ENCODE measurements around the gene SDR42E2.
"Not testable (repeated sequence)": the region's sequence is repeated elsewhere in the genome, so short reads cannot be mapped to it uniquely, and the experiment has no call there.

Gene SDR42E2

DNA sequence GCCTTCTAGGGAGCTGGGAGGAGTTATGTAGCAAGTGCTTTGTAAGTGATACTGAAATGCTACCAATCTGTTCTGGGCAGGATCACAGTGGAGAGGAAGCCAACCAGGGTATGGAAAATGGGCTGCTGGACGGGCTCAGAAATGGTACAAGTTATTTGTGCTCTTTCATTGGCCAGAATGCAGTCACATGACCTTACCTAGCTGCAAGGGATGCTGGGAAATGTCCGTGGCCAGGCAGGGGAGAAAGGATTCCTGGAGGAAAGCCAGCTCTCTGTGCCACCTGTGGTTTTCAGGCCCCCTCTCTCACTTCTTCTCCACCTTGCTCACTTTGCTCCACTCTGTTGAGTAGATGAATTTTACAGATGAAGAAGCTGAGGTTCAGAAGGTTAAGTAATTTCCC is 48.5 kb downstream of the SDR42E2 start:
- Histone ChIP-seq H3K4me3 (ENCODE audit: low read length in 2 of 2) (no peak overlapping the region), H3K9me3 (ENCODE audit: control insufficient read depth in 2 of 2, low read length in 2 of 2) (no peaks in the 10 kb centered on the region), H3K9ac (ENCODE audit: low read depth in 1 of 2, low read length in 2 of 2) (no peak overlapping the region), H3K27me3 (ENCODE audit: control insufficient read depth in 2 of 2, insufficient read depth in 2 of 2, low read length in 2 of 2) (no peaks in the 10 kb centered on the region), H3K36me3 (ENCODE audit: control insufficient read depth in 2 of 2, insufficient read depth in 2 of 2, low read length in 2 of 2) (peaks cover 12 to 14% of the 10 kb centered on the region in 2 donors), H3K27ac (ENCODE audit: low read depth in 2 of 2, low read length in 2 of 2) (peak overlapping the region; percentile 7 to 48), H3K4me1 (ENCODE audit: control insufficient read depth in 2 of 2, insufficient read depth in 2 of 2, low read length in 2 of 2) (peaks cover 14 to 22% of the 10 kb centered on the region in 2 donors)

DNA sequence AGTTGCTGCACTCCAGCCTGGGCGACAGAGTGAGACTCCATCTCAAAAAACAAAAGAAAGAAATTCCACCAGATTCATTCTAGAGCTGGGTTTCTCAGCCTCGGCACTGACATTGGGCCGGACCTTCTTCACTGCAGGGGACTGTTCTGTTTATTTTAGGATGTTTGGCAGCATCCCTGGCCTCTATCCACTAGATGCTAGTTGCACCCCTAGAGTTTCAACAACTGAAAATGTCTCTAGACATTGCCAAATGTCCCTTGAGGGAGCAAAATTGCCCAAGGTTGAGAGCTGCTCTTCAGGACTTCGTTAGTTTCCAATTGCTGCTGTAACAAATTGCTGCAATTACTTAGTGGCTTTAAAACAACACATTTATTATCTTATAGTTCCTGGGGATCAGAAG is 50.9 kb downstream of the SDR42E2 start:
- Histone ChIP-seq H3K27ac (ENCODE audit: low read depth in 2 of 2, low read length in 2 of 2) (no peak overlapping the region), H3K27me3 (ENCODE audit: control insufficient read depth in 2 of 2, insufficient read depth in 2 of 2, low read length in 2 of 2) (no peaks in the 10 kb centered on the region), H3K4me3 (ENCODE audit: low read length in 2 of 2) (no peak overlapping the region), H3K36me3 (ENCODE audit: control insufficient read depth in 2 of 2, insufficient read depth in 2 of 2, low read length in 2 of 2) (peaks cover 12 to 14% of the 10 kb centered on the region in 2 donors), H3K9me3 (ENCODE audit: control insufficient read depth in 2 of 2, low read length in 2 of 2) (no peaks in the 10 kb centered on the region), H3K9ac (ENCODE audit: low read depth in 1 of 2, low read length in 2 of 2) (no peak overlapping the region), H3K4me1 (ENCODE audit: control insufficient read depth in 2 of 2, insufficient read depth in 2 of 2, low read length in 2 of 2) (peaks cover 10 to 11% of the 10 kb centered on the region in 2 donors)

DNA sequence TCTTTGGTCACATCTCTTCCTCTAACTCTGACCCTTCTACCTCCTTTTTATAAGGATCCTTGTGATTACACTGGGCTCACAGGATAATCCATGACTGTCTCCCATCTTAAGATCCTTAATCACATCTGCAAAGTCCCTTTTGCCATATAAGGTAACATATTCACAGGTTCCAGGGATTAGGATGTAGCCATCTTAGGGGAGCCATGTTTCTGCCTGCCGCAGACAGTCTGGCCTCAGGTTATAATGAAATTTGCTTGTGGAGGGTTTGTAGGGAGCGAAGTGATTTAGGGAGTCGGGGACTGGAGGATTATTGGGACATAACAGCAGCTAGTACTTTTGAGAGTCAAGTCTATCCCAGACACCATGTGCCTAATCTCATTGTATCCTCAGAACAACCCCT is 51.5 kb downstream of the SDR42E2 start:
- H3K27me3 ChIP-seq (ENCODE audit: control insufficient read depth in 2 of 2, insufficient read depth in 2 of 2, low read length in 2 of 2), result no peaks in the 10 kb centered on the region
- H3K4me1 ChIP-seq (ENCODE audit: control insufficient read depth in 2 of 2, insufficient read depth in 2 of 2, low read length in 2 of 2), result peaks cover 10 to 11% of the 10 kb centered on the region in 2 donors
- H3K9me3 ChIP-seq (ENCODE audit: control insufficient read depth in 2 of 2, low read length in 2 of 2), result no peaks in the 10 kb centered on the region
- no peak overlapping the region for H3K9ac ChIP-seq (ENCODE audit: low read depth in 1 of 2, low read length in 2 of 2)
- no peak overlapping the region for H3K4me3 ChIP-seq (ENCODE audit: low read length in 2 of 2)
- peaks cover 12 to 14% of the 10 kb centered on the region in 2 donors for H3K36me3 ChIP-seq (ENCODE audit: control insufficient read depth in 2 of 2, insufficient read depth in 2 of 2, low read length in 2 of 2)
- no peak overlapping the region for H3K27ac ChIP-seq (ENCODE audit: low read depth in 2 of 2, low read length in 2 of 2)

DNA sequence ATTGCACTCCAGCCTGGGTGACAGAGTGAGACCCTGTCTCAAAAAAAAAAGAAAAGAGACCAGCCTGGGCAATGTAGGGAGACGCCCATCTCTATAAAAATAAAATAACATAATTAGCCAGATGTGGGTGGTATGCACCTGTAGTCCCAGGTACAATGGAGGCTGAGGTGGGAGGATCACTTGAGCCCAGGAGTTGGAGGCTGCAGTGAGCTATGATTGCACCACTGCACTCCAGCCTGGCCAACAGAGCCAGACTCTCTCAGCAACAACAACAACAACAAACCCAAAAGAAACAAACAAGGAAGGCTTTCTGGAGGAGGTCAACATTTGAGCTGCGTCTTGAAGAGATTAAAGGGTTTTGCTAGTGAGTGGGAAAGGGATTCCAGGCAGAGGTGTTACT is 52.1 kb downstream of the SDR42E2 start:
- no peak overlapping the region for H3K4me3 ChIP-seq (ENCODE audit: low read length in 2 of 2)
- no peak overlapping the region for H3K9ac ChIP-seq (ENCODE audit: low read depth in 1 of 2, low read length in 2 of 2)
- H3K36me3 ChIP-seq (ENCODE audit: control insufficient read depth in 2 of 2, insufficient read depth in 2 of 2, low read length in 2 of 2), result peaks cover 12 to 15% of the 10 kb centered on the region in 2 donors
- no peaks in the 10 kb centered on the region for H3K27me3 ChIP-seq (ENCODE audit: control insufficient read depth in 2 of 2, insufficient read depth in 2 of 2, low read length in 2 of 2)
- no peak overlapping the region for H3K27ac ChIP-seq (ENCODE audit: low read depth in 2 of 2, low read length in 2 of 2)
- H3K4me1 ChIP-seq (ENCODE audit: control insufficient read depth in 2 of 2, insufficient read depth in 2 of 2, low read length in 2 of 2), result peaks cover 9 to 10% of the 10 kb centered on the region in 2 donors
- H3K9me3 ChIP-seq (ENCODE audit: control insufficient read depth in 2 of 2, low read length in 2 of 2), result no peaks in the 10 kb centered on the region

DNA sequence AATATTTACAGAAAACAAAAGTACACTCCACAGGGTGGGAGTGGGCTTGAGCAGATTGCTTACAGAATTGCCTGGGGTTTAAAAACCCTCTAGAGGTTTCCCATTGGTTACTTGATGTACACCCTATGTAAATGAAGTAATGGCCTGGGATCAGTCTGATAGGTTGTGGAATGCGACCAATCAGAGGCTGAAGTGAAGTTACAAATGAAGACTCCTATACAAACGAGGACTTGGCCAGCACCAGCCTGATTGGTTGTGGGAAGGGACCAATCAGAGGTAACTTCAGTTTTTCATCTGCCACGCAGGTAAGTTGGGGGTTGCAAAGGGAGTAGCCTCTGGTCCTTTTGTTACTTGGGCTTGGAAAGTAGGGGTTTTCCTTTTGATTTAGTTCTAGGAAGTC is 52.6 kb downstream of the SDR42E2 start:
- Histone ChIP-seq H3K27me3 (ENCODE audit: control insufficient read depth in 2 of 2, insufficient read depth in 2 of 2, low read length in 2 of 2) (no peaks in the 10 kb centered on the region), H3K9me3 (ENCODE audit: control insufficient read depth in 2 of 2, low read length in 2 of 2) (no peaks in the 10 kb centered on the region), H3K9ac (ENCODE audit: low read depth in 1 of 2, low read length in 2 of 2) (no peak overlapping the region), H3K36me3 (ENCODE audit: control insufficient read depth in 2 of 2, insufficient read depth in 2 of 2, low read length in 2 of 2) (peaks cover 12 to 15% of the 10 kb centered on the region in 2 donors), H3K4me3 (ENCODE audit: low read length in 2 of 2) (no peak overlapping the region), H3K4me1 (ENCODE audit: control insufficient read depth in 2 of 2, insufficient read depth in 2 of 2, low read length in 2 of 2) (peaks cover 9 to 12% of the 10 kb centered on the region in 2 donors), H3K27ac (ENCODE audit: low read depth in 2 of 2, low read length in 2 of 2) (no peak overlapping the region)

DNA sequence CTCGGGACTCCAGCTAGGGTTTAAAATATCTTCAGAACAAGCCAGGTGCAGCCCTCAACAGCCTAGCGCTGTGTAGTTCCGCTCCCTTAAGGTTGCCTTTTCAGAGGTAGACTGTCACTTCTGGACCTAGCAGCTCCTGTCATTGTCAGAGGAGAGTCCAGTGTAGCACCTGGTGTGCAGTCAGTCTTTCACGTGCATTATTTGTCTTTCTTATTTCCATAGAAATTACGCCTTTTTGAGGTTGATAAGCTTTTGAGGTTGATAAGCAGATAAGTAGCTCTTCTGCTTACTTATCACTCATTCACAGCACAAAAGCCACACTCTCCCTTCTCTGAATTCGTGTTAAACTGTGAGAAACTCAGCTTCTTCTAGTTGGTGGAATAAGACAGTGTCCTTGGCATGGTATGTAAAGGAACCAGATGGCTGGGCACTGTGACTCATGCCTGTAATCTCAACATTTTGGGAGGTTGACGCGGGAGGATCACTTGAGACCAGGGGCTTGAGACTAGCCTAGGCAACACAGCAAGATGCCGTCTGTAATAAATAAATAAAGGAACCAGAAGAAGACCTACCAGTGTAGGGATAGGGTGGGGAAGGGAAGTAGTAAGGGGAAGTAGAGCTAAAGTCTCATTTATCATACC is 54.0 kb downstream of the SDR42E2 start:
- peaks cover 7 to 10% of the 10 kb centered on the region in 2 donors for H3K36me3 ChIP-seq (ENCODE audit: control insufficient read depth in 2 of 2, insufficient read depth in 2 of 2, low read length in 2 of 2)
- peaks cover 10 to 11% of the 10 kb centered on the region in 2 donors for H3K4me1 ChIP-seq (ENCODE audit: control insufficient read depth in 2 of 2, insufficient read depth in 2 of 2, low read length in 2 of 2)
- no peaks in the 10 kb centered on the region for H3K9me3 ChIP-seq (ENCODE audit: control insufficient read depth in 2 of 2, low read length in 2 of 2)
- no peak overlapping the region for H3K9ac ChIP-seq (ENCODE audit: low read depth in 1 of 2, low read length in 2 of 2)
- no peaks in the 10 kb centered on the region for H3K27me3 ChIP-seq (ENCODE audit: control insufficient read depth in 2 of 2, insufficient read depth in 2 of 2, low read length in 2 of 2)
- H3K27ac ChIP-seq (ENCODE audit: low read depth in 2 of 2, low read length in 2 of 2), result no peak overlapping the region
- H3K4me3 ChIP-seq (ENCODE audit: low read length in 2 of 2), result no peak overlapping the region

DNA sequence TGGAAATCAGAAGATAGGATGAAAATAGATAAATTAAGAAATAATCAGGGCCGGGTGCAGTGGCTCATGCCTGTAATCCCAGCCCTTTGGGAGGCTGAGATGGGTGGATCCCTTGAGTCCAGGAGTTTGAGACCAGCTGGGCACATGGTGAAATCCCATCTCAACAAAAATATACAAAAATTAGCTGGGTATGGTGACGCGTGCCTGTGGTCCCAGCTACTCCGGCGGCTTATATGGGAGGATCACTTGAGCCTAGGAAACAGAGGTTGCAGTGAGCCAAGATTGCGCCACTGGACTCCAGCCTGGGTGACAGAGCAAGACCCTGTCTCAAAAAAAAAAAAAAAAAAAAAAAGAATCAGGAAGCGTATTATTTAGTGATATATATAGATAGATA is 54.5 kb downstream of the SDR42E2 start:
- peaks cover 10 to 11% of the 10 kb centered on the region in 2 donors for H3K4me1 ChIP-seq (ENCODE audit: control insufficient read depth in 2 of 2, insufficient read depth in 2 of 2, low read length in 2 of 2)
- H3K9me3 ChIP-seq (ENCODE audit: control insufficient read depth in 2 of 2, low read length in 2 of 2); H3K36me3 ChIP-seq (ENCODE audit: control insufficient read depth in 2 of 2, insufficient read depth in 2 of 2, low read length in 2 of 2); H3K9ac ChIP-seq (ENCODE audit: low read depth in 1 of 2, low read length in 2 of 2); H3K27ac ChIP-seq (ENCODE audit: low read depth in 2 of 2, low read length in 2 of 2); H3K27me3 ChIP-seq (ENCODE audit: control insufficient read depth in 2 of 2, insufficient read depth in 2 of 2, low read length in 2 of 2); H3K4me3 ChIP-seq (ENCODE audit: low read length in 2 of 2): not testable (repeated sequence)

DNA sequence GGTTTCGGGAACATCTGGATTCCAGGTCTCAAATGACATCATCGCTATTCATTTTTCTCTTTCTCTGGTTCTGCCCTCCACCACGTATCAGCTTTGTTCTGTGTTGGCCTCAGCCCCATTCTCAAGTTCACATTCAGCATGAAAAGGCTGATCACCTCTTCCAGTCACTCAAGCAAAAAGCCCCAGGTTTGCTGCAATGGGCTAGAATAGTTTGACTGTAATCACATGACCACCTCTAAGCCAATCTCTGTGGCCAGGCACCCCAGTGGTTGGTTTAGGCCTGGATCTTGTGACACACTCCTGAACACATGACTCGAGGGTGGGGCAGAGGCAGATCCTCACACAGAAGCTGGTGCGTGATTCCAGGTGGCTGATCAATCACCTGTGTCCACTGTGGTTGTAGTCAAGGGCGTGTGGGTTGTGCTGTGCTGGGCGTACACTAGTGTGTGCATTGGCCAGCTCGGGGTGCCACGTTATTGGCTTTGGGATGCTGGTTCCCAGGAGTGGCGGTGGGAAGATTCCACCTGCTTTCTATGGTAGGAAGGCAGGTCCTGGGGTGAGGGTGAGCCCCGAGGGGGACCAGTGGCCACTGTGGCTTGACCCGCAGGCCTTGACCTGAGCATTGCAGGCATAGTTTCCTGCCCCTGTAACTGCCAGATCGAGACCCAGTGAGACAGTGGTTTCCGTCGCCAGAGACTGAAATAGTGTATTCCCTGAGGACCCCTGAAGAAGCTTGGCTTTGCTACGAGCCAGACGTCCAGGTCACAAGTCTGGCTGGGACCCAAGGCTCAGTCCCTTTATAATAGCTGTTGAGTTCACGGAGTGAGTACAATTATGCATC is 55.8 kb downstream of the SDR42E2 start:
- Histone ChIP-seq H3K27me3 (ENCODE audit: control insufficient read depth in 2 of 2, insufficient read depth in 2 of 2, low read length in 2 of 2) (no peaks in the 10 kb centered on the region), H3K36me3 (ENCODE audit: control insufficient read depth in 2 of 2, insufficient read depth in 2 of 2, low read length in 2 of 2) (peaks cover 7 to 10% of the 10 kb centered on the region in 2 donors), H3K4me3 (ENCODE audit: low read length in 2 of 2) (no peak overlapping the region), H3K4me1 (ENCODE audit: control insufficient read depth in 2 of 2, insufficient read depth in 2 of 2, low read length in 2 of 2) (peaks cover 10 to 11% of the 10 kb centered on the region in 2 donors), H3K27ac (ENCODE audit: low read depth in 2 of 2, low read length in 2 of 2) (no peak overlapping the region), H3K9me3 (ENCODE audit: control insufficient read depth in 2 of 2, low read length in 2 of 2) (no peaks in the 10 kb centered on the region), H3K9ac (ENCODE audit: low read depth in 1 of 2, low read length in 2 of 2) (no peak overlapping the region)

DNA sequence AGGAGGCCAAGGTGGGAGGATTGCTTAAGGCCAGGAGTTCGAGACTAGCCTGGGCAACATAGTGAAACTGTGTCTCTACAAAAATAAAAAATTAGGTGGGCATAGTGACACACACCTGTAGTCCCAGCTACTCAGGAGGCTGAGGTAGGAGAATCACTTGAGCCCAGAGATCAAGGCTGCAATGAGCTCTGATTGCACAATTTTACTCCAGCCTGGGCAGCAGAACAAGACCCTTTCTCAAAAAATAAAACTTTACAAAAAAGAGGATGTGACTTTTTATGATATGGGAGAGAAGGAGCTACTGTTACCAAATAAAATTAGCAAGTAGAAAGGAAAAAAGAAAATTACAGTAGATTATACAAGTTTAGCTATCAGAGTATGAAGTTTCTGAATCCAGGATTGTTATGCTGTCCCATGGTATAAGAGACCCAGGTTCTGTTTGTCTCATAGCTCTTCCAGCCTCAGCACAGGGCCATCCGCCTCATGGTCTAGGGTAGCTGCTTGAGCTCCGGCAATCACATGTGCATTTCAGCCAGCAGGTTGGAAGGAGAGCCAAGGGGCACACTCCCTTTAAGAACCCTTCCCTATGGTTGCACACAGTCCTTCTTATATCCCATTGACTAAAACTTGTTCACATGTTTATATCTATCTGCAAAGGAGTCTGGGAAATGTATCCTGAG is 57.2 kb downstream of the SDR42E2 start:
- H3K9ac ChIP-seq (ENCODE audit: low read depth in 1 of 2, low read length in 2 of 2), result no peak overlapping the region
- H3K4me3 ChIP-seq (ENCODE audit: low read length in 2 of 2), result no peak overlapping the region
- peak overlapping the region in 1 of 2 donors; percentile 36 for H3K27ac ChIP-seq (ENCODE audit: low read depth in 2 of 2, low read length in 2 of 2)

DNA sequence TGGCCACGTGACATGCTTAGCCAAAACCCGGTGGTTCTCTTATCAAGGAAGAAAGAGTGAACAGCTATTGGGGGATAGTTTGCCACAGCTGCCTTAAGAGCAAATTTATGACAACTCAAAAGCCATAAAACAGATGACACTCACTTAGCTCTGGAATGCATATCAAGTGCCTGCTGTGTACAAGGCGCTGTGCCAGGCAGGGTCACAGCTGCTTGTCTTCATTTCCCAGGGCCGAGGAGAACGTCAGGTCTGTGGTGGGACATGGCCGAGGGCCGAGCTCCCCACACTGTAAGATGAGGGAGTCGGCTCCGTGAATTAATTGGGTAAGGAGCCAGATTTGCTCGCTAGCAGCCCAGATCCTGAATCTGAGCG is 57.7 kb downstream of the SDR42E2 start:
- H3K4me1 ChIP-seq (ENCODE audit: control insufficient read depth in 2 of 2, insufficient read depth in 2 of 2, low read length in 2 of 2), result peaks cover 10 to 11% of the 10 kb centered on the region in 2 donors
- peaks cover 0 to 2% of the 10 kb centered on the region in 2 donors for H3K36me3 ChIP-seq (ENCODE audit: control insufficient read depth in 2 of 2, insufficient read depth in 2 of 2, low read length in 2 of 2)
- H3K9me3 ChIP-seq (ENCODE audit: control insufficient read depth in 2 of 2, low read length in 2 of 2), result no peaks in the 10 kb centered on the region
- peak overlapping the region; percentile 38 to 53 for H3K27ac ChIP-seq (ENCODE audit: low read depth in 2 of 2, low read length in 2 of 2)
- no peak overlapping the region for H3K4me3 ChIP-seq (ENCODE audit: low read length in 2 of 2)
- H3K9ac ChIP-seq (ENCODE audit: low read depth in 1 of 2, low read length in 2 of 2), result no peak overlapping the region
- no peaks in the 10 kb centered on the region for H3K27me3 ChIP-seq (ENCODE audit: control insufficient read depth in 2 of 2, insufficient read depth in 2 of 2, low read length in 2 of 2)

More for the DNA sequence above, 57.2 kb downstream of the SDR42E2 start:
- peaks cover 10 to 11% of the 10 kb centered on the region in 2 donors for H3K4me1 ChIP-seq (ENCODE audit: control insufficient read depth in 2 of 2, insufficient read depth in 2 of 2, low read length in 2 of 2)
- H3K9me3 ChIP-seq (ENCODE audit: control insufficient read depth in 2 of 2, low read length in 2 of 2), result no peaks in the 10 kb centered on the region
- peaks cover 2% of the 10 kb centered on the region in 2 donors for H3K36me3 ChIP-seq (ENCODE audit: control insufficient read depth in 2 of 2, insufficient read depth in 2 of 2, low read length in 2 of 2)
- no peaks in the 10 kb centered on the region for H3K27me3 ChIP-seq (ENCODE audit: control insufficient read depth in 2 of 2, insufficient read depth in 2 of 2, low read length in 2 of 2)

Measured in mucosa of rectum (tissue), 2 donors.